Ishikawa (cell line): ENCODE data around the gene TMEM59L.

Source experiments
- CEBPB ChIP-seq: IDR thresholded peaks from 2 replicates; pipeline ENCODE4 v1.6.1; 2012
- CREB1 ChIP-seq: IDR thresholded peaks from 2 replicates; pipeline ENCODE4 v1.6.1; 2012; ENCODE audit warnings: low read depth
- EGR1 ChIP-seq: IDR thresholded peaks from 2 replicates; pipeline ENCODE4 v1.6.1; 2012
- EP300 ChIP-seq: IDR thresholded peaks from 2 replicates; pipeline ENCODE4 v1.6.1; 2012; ENCODE audit warnings: borderline replicate concordance
- FOXM1 ChIP-seq: IDR thresholded peaks from 2 replicates; pipeline ENCODE4 v1.6.1; 2012; ENCODE audit warnings: low read depth, borderline replicate concordance
- NFIC ChIP-seq: IDR thresholded peaks from 2 replicates; pipeline ENCODE4 v1.6.1; 2012
- RAD21 ChIP-seq: IDR thresholded peaks from 2 replicates; pipeline ENCODE4 v1.6.1; 2012; ENCODE audit warnings: low read depth
- TAF1 ChIP-seq: IDR thresholded peaks from 2 replicates; pipeline ENCODE4 v1.6.1; 2012; ENCODE audit warnings: low read depth, mild to moderate bottlenecking
- TCF12 ChIP-seq: IDR thresholded peaks from 2 replicates; pipeline ENCODE4 v1.6.1; 2012; ENCODE audit warnings: low read depth
- TEAD4 ChIP-seq: IDR thresholded peaks from 2 replicates; pipeline ENCODE4 v1.6.1; 2012
- YY1 ChIP-seq: IDR thresholded peaks from 2 replicates; pipeline ENCODE4 v1.6.1; 2012; ENCODE audit warnings: low read depth
- ZBTB7A ChIP-seq: IDR thresholded peaks from 2 replicates; pipeline ENCODE4 v1.6.1; 2012; ENCODE audit warnings: low read depth
- TF ChIP-seq, protein P1 (sequence below): IDR thresholded peaks from 2 replicates; pipeline ENCODE4 v1.6.1; 2012
- TF ChIP-seq, protein P2 (sequence below): IDR thresholded peaks from 2 replicates; pipeline ENCODE4 v1.6.1; 2012
- TF ChIP-seq, protein P3 (sequence below): IDR thresholded peaks from 2 replicates; pipeline ENCODE4 v1.6.1; 2012; ENCODE audit warnings: low read depth, mild to moderate bottlenecking

Gene TMEM59L

DNA sequence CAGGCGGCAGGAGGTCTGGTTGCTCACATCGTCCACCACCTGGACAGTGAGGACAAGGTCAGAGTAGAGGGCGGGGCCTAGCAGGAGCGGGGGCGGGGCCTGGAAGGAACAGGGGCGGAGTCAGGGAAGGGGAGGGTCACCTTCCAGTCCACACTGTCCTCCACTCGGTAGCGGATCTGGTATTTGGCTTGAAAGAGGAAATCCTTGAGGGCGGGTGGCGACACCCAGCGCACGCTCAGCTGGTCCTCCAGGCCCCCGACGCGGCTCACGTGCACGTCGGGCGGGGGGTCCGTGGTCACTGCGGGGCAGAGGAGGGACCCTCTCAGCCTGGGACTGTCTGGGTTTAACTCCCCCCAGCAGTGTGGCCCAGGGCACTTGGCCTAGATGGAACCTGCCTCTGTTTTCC, 15.9 kb upstream of the TMEM59L start:
- TF ChIP-seq YY1 (no peak), TCF12 (no peak), EP300 (no peak), NFIC (no peak), FOXM1 (no peak), ZBTB7A (no peak), CEBPB (no peak), TAF1 (no peak)
- TF ChIP-seq, protein P1, sequence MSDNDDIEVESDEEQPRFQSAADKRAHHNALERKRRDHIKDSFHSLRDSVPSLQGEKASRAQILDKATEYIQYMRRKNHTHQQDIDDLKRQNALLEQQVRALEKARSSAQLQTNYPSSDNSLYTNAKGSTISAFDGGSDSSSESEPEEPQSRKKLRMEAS = peak; percentile 38; the same call in 1 of the 2 replicates

DNA sequence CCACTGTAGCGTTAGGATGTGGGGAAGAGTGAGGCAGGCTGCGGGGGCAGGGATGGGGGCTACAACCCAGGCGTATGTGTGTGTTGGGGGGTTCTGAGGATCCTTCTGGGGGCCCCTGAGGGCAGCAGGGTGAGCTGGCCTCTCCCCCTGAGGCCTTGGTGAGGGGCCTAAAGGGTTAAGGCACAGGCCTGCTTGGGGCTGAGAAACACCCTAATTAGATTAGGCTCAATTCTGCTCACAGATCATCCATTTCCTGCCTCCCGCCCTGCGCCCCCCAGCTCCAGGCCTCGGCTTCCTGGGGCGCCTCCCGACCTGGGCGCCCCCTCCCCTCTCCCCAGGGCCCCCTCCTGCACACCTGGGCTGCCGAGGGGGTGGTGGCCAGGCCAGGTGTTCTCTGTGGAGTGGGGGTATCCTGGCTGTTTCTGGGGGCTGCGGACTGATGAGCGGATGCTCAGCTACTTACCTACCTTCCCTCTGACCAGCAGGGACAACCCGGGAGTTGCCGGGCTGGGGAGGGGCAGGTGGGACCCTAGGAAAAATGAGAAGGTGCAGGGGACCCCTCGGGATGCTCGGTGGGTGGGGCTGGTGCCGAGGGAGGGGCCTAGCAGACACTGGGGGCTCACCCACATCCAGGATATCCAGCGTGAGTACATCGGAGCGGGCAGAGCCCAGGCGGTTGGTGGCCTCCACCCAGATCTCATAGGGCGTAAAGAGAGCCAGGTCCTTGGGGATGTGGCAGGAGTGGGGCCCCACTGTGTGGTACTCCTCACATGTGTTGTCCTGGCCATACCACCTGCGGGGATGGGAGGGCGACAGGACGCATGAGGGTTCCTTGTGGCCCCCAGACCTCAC, 14.6 kb upstream of the TMEM59L start:
- TF ChIP-seq NFIC (no peak), RAD21 (no peak), TCF12 (no peak), EP300 (no peak), TEAD4 (no peak), EGR1 (no peak), ZBTB7A (no peak), TAF1 (no peak), FOXM1 (no peak), CEBPB (no peak), YY1 (no peak), CREB1 (no peak)
- TF ChIP-seq, protein P1 = no peak
- TF ChIP-seq, protein P2, sequence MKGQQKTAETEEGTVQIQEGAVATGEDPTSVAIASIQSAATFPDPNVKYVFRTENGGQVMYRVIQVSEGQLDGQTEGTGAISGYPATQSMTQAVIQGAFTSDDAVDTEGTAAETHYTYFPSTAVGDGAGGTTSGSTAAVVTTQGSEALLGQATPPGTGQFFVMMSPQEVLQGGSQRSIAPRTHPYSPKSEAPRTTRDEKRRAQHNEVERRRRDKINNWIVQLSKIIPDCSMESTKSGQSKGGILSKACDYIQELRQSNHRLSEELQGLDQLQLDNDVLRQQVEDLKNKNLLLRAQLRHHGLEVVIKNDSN = no peak
- TF ChIP-seq, protein P3, sequence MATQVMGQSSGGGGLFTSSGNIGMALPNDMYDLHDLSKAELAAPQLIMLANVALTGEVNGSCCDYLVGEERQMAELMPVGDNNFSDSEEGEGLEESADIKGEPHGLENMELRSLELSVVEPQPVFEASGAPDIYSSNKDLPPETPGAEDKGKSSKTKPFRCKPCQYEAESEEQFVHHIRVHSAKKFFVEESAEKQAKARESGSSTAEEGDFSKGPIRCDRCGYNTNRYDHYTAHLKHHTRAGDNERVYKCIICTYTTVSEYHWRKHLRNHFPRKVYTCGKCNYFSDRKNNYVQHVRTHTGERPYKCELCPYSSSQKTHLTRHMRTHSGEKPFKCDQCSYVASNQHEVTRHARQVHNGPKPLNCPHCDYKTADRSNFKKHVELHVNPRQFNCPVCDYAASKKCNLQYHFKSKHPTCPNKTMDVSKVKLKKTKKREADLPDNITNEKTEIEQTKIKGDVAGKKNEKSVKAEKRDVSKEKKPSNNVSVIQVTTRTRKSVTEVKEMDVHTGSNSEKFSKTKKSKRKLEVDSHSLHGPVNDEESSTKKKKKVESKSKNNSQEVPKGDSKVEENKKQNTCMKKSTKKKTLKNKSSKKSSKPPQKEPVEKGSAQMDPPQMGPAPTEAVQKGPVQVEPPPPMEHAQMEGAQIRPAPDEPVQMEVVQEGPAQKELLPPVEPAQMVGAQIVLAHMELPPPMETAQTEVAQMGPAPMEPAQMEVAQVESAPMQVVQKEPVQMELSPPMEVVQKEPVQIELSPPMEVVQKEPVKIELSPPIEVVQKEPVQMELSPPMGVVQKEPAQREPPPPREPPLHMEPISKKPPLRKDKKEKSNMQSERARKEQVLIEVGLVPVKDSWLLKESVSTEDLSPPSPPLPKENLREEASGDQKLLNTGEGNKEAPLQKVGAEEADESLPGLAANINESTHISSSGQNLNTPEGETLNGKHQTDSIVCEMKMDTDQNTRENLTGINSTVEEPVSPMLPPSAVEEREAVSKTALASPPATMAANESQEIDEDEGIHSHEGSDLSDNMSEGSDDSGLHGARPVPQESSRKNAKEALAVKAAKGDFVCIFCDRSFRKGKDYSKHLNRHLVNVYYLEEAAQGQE = no peak

DNA sequence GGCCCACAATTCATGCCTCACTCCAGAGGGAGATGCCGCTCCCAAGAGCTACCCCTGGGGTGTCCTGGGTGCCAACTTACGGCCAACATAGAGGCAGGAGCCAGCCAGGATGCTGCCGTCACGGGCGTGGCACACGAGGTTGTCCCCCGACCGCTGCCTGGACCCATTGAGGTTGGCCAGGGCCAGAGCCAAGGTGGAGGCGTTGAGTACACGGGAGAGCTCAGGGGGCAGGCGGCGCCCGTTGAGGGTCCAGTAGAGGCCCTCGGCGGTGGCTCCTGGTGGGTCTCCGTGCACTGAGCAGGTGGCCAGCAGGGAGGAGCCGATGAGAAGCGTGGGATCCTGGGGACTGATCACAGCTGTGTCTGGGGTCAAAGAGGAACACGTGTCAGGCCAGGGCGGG, 13.2 kb upstream of the TMEM59L start:
- TF ChIP-seq NFIC = no peak
- TF ChIP-seq EGR1 = no peak
- no peak for TF ChIP-seq CEBPB
- TF ChIP-seq YY1 = no peak
- no peak for TF ChIP-seq CREB1
- TF ChIP-seq, protein P1 = no peak
- no peak for TF ChIP-seq ZBTB7A
- no peak for TF ChIP-seq EP300
- no peak for TF ChIP-seq FOXM1
- TF ChIP-seq, protein P2 = no peak
- no peak for TF ChIP-seq TCF12
- TF ChIP-seq, protein P3 = no peak
- no peak for TF ChIP-seq RAD21
- TF ChIP-seq TEAD4 = no peak

DNA sequence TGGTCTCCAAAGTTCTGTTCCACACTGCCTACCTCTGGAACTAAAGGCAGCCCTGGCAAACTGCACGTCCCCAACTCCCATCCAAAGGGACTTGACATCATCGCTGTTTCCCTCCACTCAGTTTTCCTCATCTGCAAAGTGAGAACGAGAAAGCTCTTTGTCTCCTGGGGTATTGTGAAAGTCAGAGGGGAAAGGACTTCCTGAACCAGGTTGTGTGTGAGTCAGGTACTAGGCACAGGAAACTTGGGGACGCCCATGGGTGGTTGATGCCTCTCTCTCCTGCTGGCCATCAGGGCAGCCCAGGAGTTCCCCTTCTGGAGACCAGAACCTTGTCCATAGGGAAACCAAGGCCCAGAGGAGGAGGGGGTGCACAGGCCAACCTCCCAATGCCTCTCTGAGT, 10.8 kb upstream of the TMEM59L start:
- TF ChIP-seq TCF12 (no peak), CEBPB (no peak), TEAD4 (no peak), TAF1 (no peak), FOXM1 (no peak), EP300 (no peak), ZBTB7A (no peak), CREB1 (no peak), RAD21 (no peak)
- TF ChIP-seq, protein P2 = no peak
- TF ChIP-seq, protein P3 = no peak
